Measurements from ENCODE around the gene TUBA1C.
"Not testable (repeated sequence)": the region's sequence is repeated elsewhere in the genome, so short reads cannot be mapped to it uniquely, and the experiment has no call there.

TUBA1C gene

DNA sequence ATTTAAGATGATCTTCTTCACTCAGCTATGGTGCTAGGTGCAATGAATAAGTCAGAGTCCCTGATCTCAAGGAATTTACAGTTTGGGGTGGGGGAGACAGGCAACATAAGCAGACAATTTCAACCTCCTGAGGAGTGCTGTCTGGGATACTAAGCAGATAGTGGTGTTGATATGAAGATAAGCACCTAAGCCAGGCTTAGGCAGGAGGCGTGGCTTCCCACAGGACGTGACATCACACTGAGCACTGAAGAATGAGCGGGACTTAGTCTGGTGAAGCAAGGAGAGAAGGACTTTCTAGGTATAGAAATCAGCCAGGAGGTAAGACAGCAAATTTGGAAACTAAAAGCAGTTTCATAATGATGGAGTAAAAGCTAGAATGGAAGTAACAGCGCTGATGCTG is 36.9 kb downstream of the TUBA1C start:
- H3K9ac ChIP-seq (ENCODE audit: low read depth, low read length): no peak overlapping the region

DNA sequence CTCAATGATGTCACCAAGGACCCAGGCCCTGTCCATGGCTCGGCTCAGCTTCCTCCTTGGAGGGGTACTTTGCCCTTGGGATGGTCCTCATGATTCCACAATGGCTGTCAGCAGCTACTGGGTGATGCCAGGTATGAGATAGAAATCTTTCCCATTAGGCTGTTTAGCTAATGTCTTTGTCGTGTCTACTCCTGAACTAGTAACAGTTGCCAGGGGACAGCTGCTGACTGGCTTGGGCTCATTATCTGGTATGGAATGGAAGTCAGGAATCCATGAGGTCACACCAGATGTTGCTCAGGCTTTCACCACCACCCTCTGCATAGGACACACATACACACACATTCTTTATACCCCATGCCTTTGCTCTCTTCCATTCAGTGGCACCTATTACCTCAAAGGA is 39.3 kb downstream of the TUBA1C start:
- Histone ChIP-seq H3K9me3 (ENCODE audit: insufficient read depth, low read depth, low read length) (no peaks in the 10 kb centered on the region), H3K4me1 (ENCODE audit: insufficient read depth, low read length) (no peaks in the 10 kb centered on the region), H3K36me3 (ENCODE audit: insufficient read depth, low read depth, low read length) (no peaks in the 10 kb centered on the region), H3K27me3 (ENCODE audit: insufficient read depth, low read length) (peaks cover 34% of the 10 kb centered on the region), H3K4me3 (ENCODE audit: low read length) (no peak overlapping the region), H3K9ac (ENCODE audit: low read depth, low read length) (no peak overlapping the region), H3K27ac (ENCODE audit: low read length) (no peak overlapping the region)

More for the DNA sequence above, 36.9 kb downstream of the TUBA1C start:
- no peaks in the 10 kb centered on the region for H3K4me1 ChIP-seq (ENCODE audit: insufficient read depth, low read length)
- H3K9me3 ChIP-seq (ENCODE audit: insufficient read depth, low read depth, low read length): no peaks in the 10 kb centered on the region
- H3K36me3 ChIP-seq (ENCODE audit: insufficient read depth, low read depth, low read length): no peaks in the 10 kb centered on the region
- no peak overlapping the region for H3K4me3 ChIP-seq (ENCODE audit: low read length)
- peaks cover 58% of the 10 kb centered on the region for H3K27me3 ChIP-seq (ENCODE audit: insufficient read depth, low read length)
- no peak overlapping the region for H3K27ac ChIP-seq (ENCODE audit: low read length)

DNA sequence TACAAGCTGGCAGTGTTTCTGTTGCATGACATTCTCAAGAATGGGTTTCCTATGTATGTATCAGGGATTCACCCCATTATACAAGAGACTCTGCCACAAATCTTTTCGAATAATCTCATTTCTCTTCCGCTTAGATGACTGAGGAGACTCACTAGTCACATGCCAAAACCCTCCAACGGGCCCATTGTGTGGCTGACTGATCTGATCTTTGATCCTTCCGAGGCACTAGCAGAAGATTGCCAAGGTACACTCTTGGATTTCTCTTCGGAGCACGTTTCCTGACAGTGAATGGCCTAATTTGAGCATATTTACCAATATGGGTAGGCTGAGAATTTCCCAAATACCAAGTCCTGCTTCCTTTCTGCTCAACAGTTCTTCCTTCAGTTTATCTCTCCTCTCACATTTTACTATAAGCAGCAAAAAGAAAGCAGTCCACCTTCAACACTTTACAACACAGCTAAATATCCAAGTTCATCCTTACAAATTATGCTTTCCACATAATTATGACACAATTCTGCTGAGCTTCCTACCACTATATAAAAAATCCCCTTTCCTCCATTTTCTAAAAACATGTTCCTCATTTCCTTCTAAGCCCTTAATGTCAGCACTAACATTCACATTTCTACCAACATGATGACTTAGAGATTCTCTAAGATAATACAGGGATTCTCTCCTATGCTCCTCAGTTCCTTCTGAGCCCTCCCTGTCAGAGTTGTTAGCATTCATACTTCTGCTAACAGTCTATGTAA is 41.1 kb downstream of the TUBA1C start:
- no peak overlapping the region for H3K27ac ChIP-seq (ENCODE audit: low read length)
- H3K36me3 ChIP-seq (ENCODE audit: insufficient read depth, low read depth, low read length): no peaks in the 10 kb centered on the region
- no peak overlapping the region for H3K9ac ChIP-seq (ENCODE audit: low read depth, low read length)

DNA sequence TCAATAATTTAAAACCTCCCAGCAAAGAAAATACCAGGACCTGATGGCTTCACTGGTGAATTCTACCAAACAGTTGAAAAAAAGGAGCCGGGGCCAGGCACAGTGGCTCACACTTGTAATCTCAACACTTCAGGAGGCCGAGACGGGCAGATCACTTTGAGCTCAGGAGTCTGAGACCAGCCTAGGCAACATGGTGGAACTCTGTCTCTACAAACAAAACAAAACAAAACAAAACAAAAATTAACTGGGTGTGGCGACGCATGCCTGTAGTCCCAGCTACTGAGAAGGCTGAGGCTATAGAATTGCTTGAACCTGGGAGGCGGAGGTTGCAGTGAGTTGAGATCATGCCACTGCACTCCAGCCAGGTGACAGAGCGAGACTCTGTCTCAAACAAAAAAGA is 44.5 kb downstream of the TUBA1C start:
- Histone ChIP-seq H3K27ac (ENCODE audit: low read length) (no peak overlapping the region), H3K9ac (ENCODE audit: low read depth, low read length) (no peak overlapping the region), H3K4me3 (ENCODE audit: low read length) (no peak overlapping the region), H3K27me3 (ENCODE audit: insufficient read depth, low read length) (peaks cover 12% of the 10 kb centered on the region; the same call in 1 of the 2 replicates), H3K4me1 (ENCODE audit: insufficient read depth, low read length) (no peaks in the 10 kb centered on the region), H3K9me3 (ENCODE audit: insufficient read depth, low read depth, low read length) (no peaks in the 10 kb centered on the region), H3K36me3 (ENCODE audit: insufficient read depth, low read depth, low read length) (no peaks in the 10 kb centered on the region)

More for the DNA sequence above, 41.1 kb downstream of the TUBA1C start:
- peaks cover 33% of the 10 kb centered on the region for H3K27me3 ChIP-seq (ENCODE audit: insufficient read depth, low read length)
- no peak overlapping the region for H3K4me3 ChIP-seq (ENCODE audit: low read length)
- H3K4me1 ChIP-seq (ENCODE audit: insufficient read depth, low read length): no peaks in the 10 kb centered on the region
- H3K9me3 ChIP-seq (ENCODE audit: insufficient read depth, low read depth, low read length): no peaks in the 10 kb centered on the region

GRCh38 chr12:49310451-49311000 is 45.6 kb downstream of the TUBA1C start:
- H3K9me3 ChIP-seq (ENCODE audit: insufficient read depth, low read depth, low read length); H3K9ac ChIP-seq (ENCODE audit: low read depth, low read length); H3K27ac ChIP-seq (ENCODE audit: low read length); H3K4me1 ChIP-seq (ENCODE audit: insufficient read depth, low read length); H3K4me3 ChIP-seq (ENCODE audit: low read length); H3K36me3 ChIP-seq (ENCODE audit: insufficient read depth, low read depth, low read length); H3K27me3 ChIP-seq (ENCODE audit: insufficient read depth, low read length): not testable (repeated sequence)

- no peaks in the 10 kb centered on the region for H3K9me3 ChIP-seq (ENCODE audit: insufficient read depth, low read depth, low read length)
- H3K4me1 ChIP-seq (ENCODE audit: insufficient read depth, low read length): no peaks in the 10 kb centered on the region
- no peak overlapping the region for H3K27ac ChIP-seq (ENCODE audit: low read length)
- peaks cover 2% of the 10 kb centered on the region for H3K27me3 ChIP-seq (ENCODE audit: insufficient read depth, low read length)
- no peaks in the 10 kb centered on the region for H3K36me3 ChIP-seq (ENCODE audit: insufficient read depth, low read depth, low read length)
- no peak overlapping the region for H3K9ac ChIP-seq (ENCODE audit: low read depth, low read length)
- no peak overlapping the region for H3K4me3 ChIP-seq (ENCODE audit: low read length)
Observed at GRCh38 chr12:49314811-49315210, 49.9 kb downstream of the TUBA1C start.

- H3K27ac ChIP-seq (ENCODE audit: low read length); H3K9ac ChIP-seq (ENCODE audit: low read depth, low read length); H3K4me1 ChIP-seq (ENCODE audit: insufficient read depth, low read length); H3K27me3 ChIP-seq (ENCODE audit: insufficient read depth, low read length); H3K4me3 ChIP-seq (ENCODE audit: low read length); H3K9me3 ChIP-seq (ENCODE audit: insufficient read depth, low read depth, low read length); H3K36me3 ChIP-seq (ENCODE audit: insufficient read depth, low read depth, low read length): not testable (repeated sequence)
Observed at GRCh38 chr12:49317118-49317517, 52.2 kb downstream of the TUBA1C start.

- H3K27me3 ChIP-seq (ENCODE audit: insufficient read depth, low read length); H3K4me1 ChIP-seq (ENCODE audit: insufficient read depth, low read length); H3K9ac ChIP-seq (ENCODE audit: low read depth, low read length): not testable (repeated sequence)
Observed at GRCh38 chr12:49320411-49321103, 55.7 kb downstream of the TUBA1C start.

DNA sequence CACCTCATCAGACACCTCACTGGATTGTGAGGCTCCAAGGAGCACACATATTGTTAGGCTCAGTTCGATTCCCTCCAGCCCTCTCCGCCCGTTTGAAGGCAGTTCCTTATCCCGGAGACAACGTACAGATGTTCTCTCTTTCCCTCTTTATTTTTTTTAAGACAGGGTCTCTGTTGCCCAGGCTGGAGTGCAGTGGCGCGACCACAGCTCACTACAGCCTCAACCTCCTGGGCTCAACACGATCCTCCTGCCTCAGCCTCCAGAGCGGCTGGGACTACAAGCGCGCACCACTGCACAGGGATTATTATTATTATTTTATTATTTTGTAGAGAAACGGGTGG is 57.5 kb downstream of the TUBA1C start:
- Histone ChIP-seq H3K4me3 (ENCODE audit: low read length) (peak overlapping the region; percentile 98), H3K9ac (ENCODE audit: low read depth, low read length) (peak overlapping the region; percentile 76; the same call in 1 of the 2 replicates), H3K27me3 (ENCODE audit: insufficient read depth, low read length) (peaks cover 8% of the 10 kb centered on the region), H3K4me1 (ENCODE audit: insufficient read depth, low read length) (no peaks in the 10 kb centered on the region), H3K36me3 (ENCODE audit: insufficient read depth, low read depth, low read length) (peaks cover 25% of the 10 kb centered on the region), H3K27ac (ENCODE audit: low read length) (no peak overlapping the region), H3K9me3 (ENCODE audit: insufficient read depth, low read depth, low read length) (no peaks in the 10 kb centered on the region)

More at GRCh38 chr12:49320411-49321103, 55.7 kb downstream of the TUBA1C start:
- H3K36me3 ChIP-seq (ENCODE audit: insufficient read depth, low read depth, low read length); H3K4me3 ChIP-seq (ENCODE audit: low read length); H3K27ac ChIP-seq (ENCODE audit: low read length); H3K9me3 ChIP-seq (ENCODE audit: insufficient read depth, low read depth, low read length): not testable (repeated sequence)

- Histone ChIP-seq H3K27me3 (ENCODE audit: insufficient read depth, low read length) (peaks cover 8% of the 10 kb centered on the region), H3K9ac (ENCODE audit: low read depth, low read length) (peak within 1 kb of the TSS; percentile 93), H3K27ac (ENCODE audit: low read length) (peak within 1 kb of the TSS; percentile 62), H3K9me3 (ENCODE audit: insufficient read depth, low read depth, low read length) (no peaks in the 10 kb centered on the region), H3K4me3 (ENCODE audit: low read length) (peak within 1 kb of the TSS; percentile 98), H3K4me1 (ENCODE audit: insufficient read depth, low read length) (no peaks in the 10 kb centered on the region), H3K36me3 (ENCODE audit: insufficient read depth, low read depth, low read length) (peaks cover 29% of the 10 kb centered on the region)
Observed at GRCh38 chr12:49322708-49323523, 58.0 kb downstream of the TUBA1C start, which contains the start of gene TROAP. Gene TROAP (plus strand): TSS chr12:49323255. CDS start chr12:49323609, 354 bp downstream.

DNA sequence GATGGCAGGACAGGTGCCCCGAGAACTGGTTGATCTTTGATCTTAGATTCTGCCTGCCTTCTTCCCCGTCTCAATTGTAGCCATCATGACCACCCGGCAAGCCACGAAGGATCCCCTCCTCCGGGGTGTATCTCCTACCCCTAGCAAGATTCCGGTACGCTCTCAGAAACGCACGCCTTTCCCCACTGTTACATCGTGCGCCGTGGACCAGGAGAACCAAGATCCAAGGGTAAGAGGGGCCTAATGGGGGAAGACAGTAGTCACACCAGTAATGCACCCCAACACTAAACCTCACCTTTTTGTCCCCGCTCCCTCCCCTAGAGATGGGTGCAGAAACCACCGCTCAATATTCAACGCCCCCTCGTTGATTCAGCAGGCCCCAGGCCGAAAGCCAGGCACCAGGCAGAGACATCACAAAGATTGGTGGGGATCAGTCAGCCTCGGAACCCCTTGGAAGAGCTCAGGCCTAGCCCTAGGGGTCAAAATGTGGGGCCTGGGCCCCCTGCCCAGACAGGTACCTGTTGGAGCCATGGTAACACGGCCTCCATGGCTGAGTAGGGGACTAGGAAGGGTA is 58.7 kb downstream of the TUBA1C start:
- Histone ChIP-seq H3K4me1 (ENCODE audit: insufficient read depth, low read length) (no peaks in the 10 kb centered on the region), H3K9me3 (ENCODE audit: insufficient read depth, low read depth, low read length) (no peaks in the 10 kb centered on the region), H3K27ac (ENCODE audit: low read length) (peak overlapping the region; percentile 62), H3K36me3 (ENCODE audit: insufficient read depth, low read depth, low read length) (peaks cover 33% of the 10 kb centered on the region), H3K9ac (ENCODE audit: low read depth, low read length) (peak overlapping the region; percentile 93), H3K27me3 (ENCODE audit: insufficient read depth, low read length) (peaks cover 8% of the 10 kb centered on the region), H3K4me3 (ENCODE audit: low read length) (peak overlapping the region; percentile 98)
